Measurements from ENCODE around the gene CSRP1. TPM values are rescaled to one million over a fixed set of nuclear protein-coding genes. Genes with fewer than 3 reads are reported as not detected.

CSRP1 gene
- 364 and 440 TPM in 2 replicates for total RNA-seq

DNA sequence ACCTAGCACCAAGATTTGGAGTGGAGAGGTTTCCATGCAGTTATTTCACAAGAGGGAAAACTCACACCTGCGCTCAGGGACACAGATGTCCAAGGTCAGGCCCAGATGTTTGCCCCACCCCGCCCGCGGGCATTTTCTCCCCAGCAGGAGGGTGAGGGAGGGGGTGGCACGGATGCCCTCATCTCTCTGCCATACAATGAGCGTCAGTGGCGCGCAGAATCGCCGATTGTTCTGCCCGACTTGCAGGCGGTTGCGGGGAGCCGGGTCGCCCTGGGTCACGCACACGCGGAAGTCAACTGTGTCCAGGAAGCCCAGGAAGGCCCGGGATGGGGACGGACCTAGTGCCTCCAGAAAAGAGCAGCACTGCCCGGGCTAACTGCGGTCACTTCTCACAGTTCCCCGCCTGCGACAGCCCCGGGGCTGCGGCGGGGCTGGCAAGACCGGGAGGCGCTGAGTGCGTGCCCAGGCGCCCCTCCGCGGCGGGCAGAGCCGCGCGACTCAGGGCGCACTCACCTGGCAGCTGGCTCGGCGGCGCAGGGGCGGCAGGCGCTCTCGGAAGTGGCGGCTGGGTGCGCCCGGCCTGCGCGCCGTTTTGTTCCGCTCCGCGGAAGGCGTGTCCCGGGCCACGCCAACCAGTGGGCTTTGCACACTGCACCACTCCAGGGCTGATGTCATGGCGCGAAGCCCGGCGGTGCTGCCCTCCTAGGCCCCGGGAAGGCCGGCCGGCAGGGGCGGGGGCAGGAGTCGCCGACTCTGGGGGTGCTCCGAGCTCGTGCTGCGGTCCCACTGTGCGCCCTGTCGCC lies at the start of gene CSRP1:
Gene CSRP1, minus strand, starts transcription at position 567 of the 803 bp plus-strand sequence. CDS start 10,820 bp downstream, outside the sequence.

DNA sequence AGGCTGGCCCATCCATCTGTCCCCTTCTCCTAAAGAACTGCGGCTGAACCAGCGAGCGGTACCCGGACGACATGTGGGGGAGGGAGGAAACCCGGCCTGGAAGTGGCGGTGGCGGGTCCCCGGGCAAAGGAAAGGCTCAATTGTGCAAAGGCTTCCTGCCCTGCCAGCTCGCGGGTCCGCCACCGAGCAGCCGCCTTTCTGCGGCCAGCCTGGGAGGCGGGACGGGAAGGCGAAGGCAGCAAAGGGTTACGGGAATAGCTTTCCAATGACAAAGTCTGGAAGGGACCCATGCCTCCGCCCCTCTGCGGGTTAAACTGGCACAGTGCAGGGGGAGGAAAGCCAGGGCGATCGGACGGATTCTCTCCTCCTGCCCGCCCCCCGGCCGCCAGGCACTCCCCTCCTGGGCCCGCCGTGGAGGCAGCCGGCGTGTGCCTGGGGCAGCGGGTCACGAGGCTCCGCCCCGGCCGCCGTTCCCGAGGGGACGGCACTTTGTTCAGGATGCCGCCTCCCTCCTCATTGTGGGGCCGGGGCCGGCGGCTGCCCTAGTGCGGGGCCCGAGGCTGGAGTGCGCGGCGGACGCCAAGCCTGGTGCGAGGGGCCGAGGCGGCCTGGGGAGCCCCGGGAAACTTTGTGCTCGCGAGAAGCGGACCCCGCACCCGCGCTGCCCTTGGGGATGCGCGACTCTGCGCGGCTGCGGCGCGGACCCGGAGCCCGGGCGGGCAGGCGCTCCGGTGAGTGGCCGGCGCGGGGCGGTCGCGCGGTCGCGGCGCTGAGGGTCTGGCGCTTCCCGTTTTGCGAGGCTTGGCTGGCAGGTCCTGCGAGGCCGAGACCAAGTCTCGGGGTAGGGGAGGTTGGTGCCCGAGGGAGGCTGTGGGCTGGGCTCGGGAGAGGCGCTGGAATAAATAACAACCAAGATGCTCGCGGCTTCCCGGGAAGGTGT lies 32.0 kb upstream of the CSRP1 start, which contains the start of gene NAV1:
Gene NAV1, plus strand, starts transcription at position 516 of the 940 bp plus-strand sequence. CDS start 83,758 bp downstream, outside the sequence.

DNA sequence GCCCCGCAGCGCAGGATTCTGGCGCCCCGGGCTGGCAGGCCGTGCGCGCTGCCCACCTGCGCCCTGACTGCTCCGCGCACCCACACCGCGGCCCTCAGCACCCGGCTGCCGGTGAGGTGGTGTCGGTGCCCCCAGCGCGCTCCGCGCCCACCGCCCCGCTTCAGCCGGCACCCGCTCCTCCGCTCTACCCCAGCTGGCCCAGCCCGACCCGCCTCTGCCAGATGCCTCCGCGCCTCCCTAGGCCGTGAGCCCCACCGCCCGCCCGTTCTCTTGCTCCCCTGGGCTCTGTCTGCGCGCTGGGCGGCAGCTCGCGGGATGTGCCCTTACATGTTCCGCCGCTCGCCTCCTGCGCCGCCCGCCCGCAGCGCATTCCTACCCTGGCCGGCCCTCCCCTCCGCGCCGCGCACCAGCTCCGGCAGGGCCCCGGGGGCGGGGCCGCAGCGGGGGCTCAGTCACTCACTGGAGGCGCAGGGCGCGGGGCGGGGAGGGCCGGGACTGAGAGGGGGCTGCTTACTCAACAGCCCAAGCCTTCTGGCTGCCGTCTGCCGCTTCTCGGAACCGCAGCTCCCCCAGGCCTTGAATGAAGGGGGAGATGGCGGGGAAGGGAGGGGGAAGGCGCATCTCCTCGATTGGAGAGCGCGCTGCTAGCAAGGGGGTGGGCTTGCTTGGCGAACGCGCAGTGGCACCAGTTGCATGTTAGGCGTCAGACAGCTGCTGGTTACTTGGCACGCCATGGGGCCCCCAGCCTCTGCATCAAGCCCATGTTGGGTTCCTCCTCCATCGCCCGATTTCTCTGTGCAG lies 37.9 kb downstream of the CSRP1 start, which contains the start of gene PHLDA3:
Gene PHLDA3, minus strand, starts transcription at position 345 of the 801 bp plus-strand sequence. CDS start 402 bp downstream, outside the sequence.

Other genes with a start within 250 kb of the CSRP1 start
- not detected in 2 replicates for gene PKP1, start 223.6 kb downstream of the CSRP1 start, total RNA-seq
- gene TNNT2, start 129.4 kb downstream of the CSRP1 start, total RNA-seq: 0.07 TPM in 1 of 2 replicates, not detected in the other
- not detected in 2 replicates for gene LAD1, start 107.8 kb downstream of the CSRP1 start, total RNA-seq
- gene TNNI1, start 85.4 kb downstream of the CSRP1 start, total RNA-seq: under 0.01 TPM in 1 of 2 replicates, not detected in the other
- 26.6 and 29.9 TPM in 2 replicates for gene PHLDA3, start 37.9 kb downstream of the CSRP1 start, total RNA-seq
- 66.8 and 74.4 TPM in 2 replicates for gene NAV1, start 32.0 kb upstream of the CSRP1 start, total RNA-seq